Sigmoid colon (tissue), 7 donors: ENCODE results near the gene MTA1. TPM values are rescaled to one million over a fixed set of nuclear protein-coding genes. Genes with fewer than 3 reads are reported as not detected.

ENCODE experiments used
- DNase-seq: peaks from one replicate; pipeline ENCODE4 v3.0.0-alpha.2; 2019
- H3K27ac ChIP-seq, 4 donors: fragments of 200-600 bp; sonication (generic); one replicate each; pipeline ENCODE4 v1.5.1; 2016 to 2019; ENCODE audit warnings: mild to moderate bottlenecking in 1 of 4
- H3K27me3 ChIP-seq, 3 donors: fragments of 200-600 bp; sonication (generic); one replicate each; pipeline ENCODE4 v1.5.1; 2019; ENCODE audit warnings: mild to moderate bottlenecking in 1 of 3
- H3K36me3 ChIP-seq, 4 donors: fragments of 200-600 bp; sonication (generic); one replicate each; pipeline ENCODE4 v1.5.1; 2016 to 2019
- H3K4me1 ChIP-seq, 4 donors: fragments of 200-600 bp; sonication (generic); one replicate each; pipeline ENCODE4 v1.5.1; 2017 to 2019
- H3K4me3 ChIP-seq, 4 donors: fragments of 200-600 bp; sonication (generic); one replicate each; pipeline ENCODE4 v1.5.1; 2017 to 2019; ENCODE audit warnings: mild to moderate bottlenecking in 2 of 4, moderate library complexity in 1 of 4
- H3K9me3 ChIP-seq, 4 donors: fragments of 200-600 bp in 3 of 4; sonication (generic) in 3 of 4; one replicate each; pipeline versions ENCODE4 v1.5.1 to v1.6.1; 2013 to 2019
- CTCF ChIP-seq, 4 experiments: fragments of 450-650 bp in 3 of 4; fragments of 200-600 bp in 1 of 4; IDR thresholded peaks; one replicate each; pipeline ENCODE4 v1.5.1; 2016 to 2019; ENCODE audit warnings: antibody characterized with exemption in 4 of 4, mild to moderate bottlenecking in 3 of 4, moderate library complexity in 2 of 4
- EP300 ChIP-seq, 4 donors: sonication (generic); formaldehyde crosslinking; IDR thresholded peaks; one replicate each; pipeline ENCODE4 v1.6.1; 2017; ENCODE audit warnings: antibody characterized with exemption in 4 of 4
- POLR2A ChIP-seq, 2 donors: fragments of 450-650 bp; IDR thresholded peaks; one replicate each; pipeline ENCODE4 v1.6.1; 2016; ENCODE audit warnings: antibody characterized with exemption in 2 of 2, mild to moderate bottlenecking in 2 of 2, moderate library complexity in 2 of 2
- POLR2AphosphoS5 ChIP-seq, 4 donors: sonication (generic); formaldehyde crosslinking; IDR thresholded peaks; one replicate each; pipeline ENCODE4 v1.6.1; 2017; ENCODE audit warnings: antibody characterized with exemption in 4 of 4
- WGBS, 2 donors: extraction: QIAGEN DNeasy Blood & Tissue Kit; methylation state at CpG; one replicate each; pipeline ENCODE4 v1.1.7; 2013; 5-methylcytosine and 5-hydroxymethylcytosine counted together
- intact Hi-C: fragments of 100-400 bp; cut with DNase I; formaldehyde crosslinking; loops from one replicate; pipeline ENCODE4 v1.15.1; 2023
- polyA plus RNA-seq, 3 donors: library from polyadenylated mRNA; stranded (reverse); fragments of 200-250 nt; gene quantifications; one replicate each; pipeline ENCODE4 v1.2.3, GENCODE V29; 2013
- total RNA-seq, 4 donors: library from RNA; depleted of rRNA; stranded (reverse); fragments of >200 nt; gene quantifications; one replicate each; pipeline ENCODE4 v1.1.0, GENCODE V29; 2016
- donor health status: healthy with polysubstance abuse.
- donor health status: Bipolar disorder and iron deficiency.
- donor health status: healthy.

MTA1 gene
- total and polyA plus RNA-seq, 7 donors = 14.3 to 92.8 (median 44.7) TPM

- 34 to 65% methylated on average over 18 of the region's 18 CpGs for WGBS, 2 donors
- H3K27me3 ChIP-seq = peaks cover 3 to 46% (median 27%) of the 10 kb centered on the region in 3 donors
- H3K27ac ChIP-seq = peak overlapping the region; percentile 85 to 98 (median 91)
- peaks cover 0 to 4% (median 0%) of the 10 kb centered on the region in 4 donors for H3K36me3 ChIP-seq
- TF ChIP-seq EP300 (IDR thresholded peaks at IDR 0.05) (no peak), POLR2A (IDR thresholded peaks at IDR 0.05) (no peak), POLR2AphosphoS5 (IDR thresholded peaks at IDR 0.05) (no peak), CTCF (IDR thresholded peaks at IDR 0.05) (no peak)
- intact Hi-C loops = loop anchor here (5.0 kb wide), 1 partner anchor 171 kb away; the partner anchor contains the start of gene PACS2
- no peak overlapping the region for H3K4me3 ChIP-seq
- no peaks in the 10 kb centered on the region for H3K9me3 ChIP-seq
- DNase-seq = no peak
- H3K4me1 ChIP-seq = peaks cover 0 to 80% (median 74%) of the 10 kb centered on the region in 4 donors
These were observed 63.9 kb downstream of the MTA1 start for GRCh38 chr14:105483300-105484068.

- Histone ChIP-seq H3K36me3 (peaks cover 0 to 4% (median 0%) of the 10 kb centered on the region in 4 donors), H3K4me1 (peaks cover 0 to 89% (median 81%) of the 10 kb centered on the region in 4 donors), H3K4me3 (no peak overlapping the region), H3K27ac (peak overlapping the region; percentile 91 to 99 (median 96)), H3K9me3 (no peaks in the 10 kb centered on the region), H3K27me3 (peaks cover 3 to 41% (median 27%) of the 10 kb centered on the region in 3 donors)
- TF ChIP-seq CTCF (IDR thresholded peaks at IDR 0.05) = no peak
- TF ChIP-seq POLR2AphosphoS5 (IDR thresholded peaks at IDR 0.05) = peak in 1 of 4 donors; percentile 50
- TF ChIP-seq POLR2A (IDR thresholded peaks at IDR 0.05) = no peak
- no peak for TF ChIP-seq EP300 (IDR thresholded peaks at IDR 0.05)
- DNase-seq = no peak
- intact Hi-C loops = loop anchor here (5.0 kb wide), 1 partner anchor 172 kb away; the partner anchor contains the start of gene PACS2
- WGBS, 2 donors = 65 to 70% methylated on average over 20 of the region's 20 CpGs
These were observed 64.7 kb downstream of the MTA1 start for GRCh38 chr14:105484069-105484996.

- H3K9me3 ChIP-seq = no peaks in the 10 kb centered on the region
- H3K27ac ChIP-seq = peak overlapping the region; percentile 91 to 99 (median 95)
- DNase-seq = no peak
- intact Hi-C loops = loop anchor here (5.0 kb wide), 1 partner anchor 173 kb away; the partner anchor contains the start of gene PACS2
- no peak for TF ChIP-seq EP300 (IDR thresholded peaks at IDR 0.05)
- no peak for TF ChIP-seq POLR2AphosphoS5 (IDR thresholded peaks at IDR 0.05)
- TF ChIP-seq CTCF (IDR thresholded peaks at IDR 0.05) = no peak
- no peak for TF ChIP-seq POLR2A (IDR thresholded peaks at IDR 0.05)
- peaks cover 3 to 34% (median 27%) of the 10 kb centered on the region in 3 donors for H3K27me3 ChIP-seq
- H3K4me3 ChIP-seq = no peak overlapping the region
- 85 to 86% methylated on average over 16 of the region's 16 CpGs for WGBS, 2 donors
- peaks cover 0 to 92% (median 88%) of the 10 kb centered on the region in 4 donors for H3K4me1 ChIP-seq
- no peaks in the 10 kb centered on the region for H3K36me3 ChIP-seq
These were observed 65.4 kb downstream of the MTA1 start for GRCh38 chr14:105484997-105485393.

GRCh38 chr14:105485739-105486162, 66.1 kb downstream of the MTA1 start:
- no peak for DNase-seq
- peaks cover 0 to 89% (median 85%) of the 10 kb centered on the region in 4 donors for H3K4me1 ChIP-seq
- no peak for TF ChIP-seq EP300 (IDR thresholded peaks at IDR 0.05)
- TF ChIP-seq POLR2AphosphoS5 (IDR thresholded peaks at IDR 0.05) = no peak
- no peak for TF ChIP-seq POLR2A (IDR thresholded peaks at IDR 0.05)
- no peak for TF ChIP-seq CTCF (IDR thresholded peaks at IDR 0.05)
- no peaks in the 10 kb centered on the region for H3K9me3 ChIP-seq
- WGBS, 2 donors = 22 to 43% methylated on average over 12 of the region's 12 CpGs
- no peaks in the 10 kb centered on the region for H3K36me3 ChIP-seq
- H3K27ac ChIP-seq = peak overlapping the region; percentile 91 to 99 (median 95)
- no peak overlapping the region for H3K4me3 ChIP-seq
- peaks cover 3 to 32% (median 27%) of the 10 kb centered on the region in 3 donors for H3K27me3 ChIP-seq
- intact Hi-C loops = no loop called here
